A673 (cell line): ENCODE results near the gene SLC16A8. TPM values are rescaled to one million over a fixed set of nuclear protein-coding genes. Genes with fewer than 3 reads are reported as not detected.
A peak's percentile ranks its signal among the peaks of the same experiment; 100 is the strongest.

Experiments
- BruUV-seq: library from RNA; stranded (reverse); fragments of 400-500 nt; replicated peaks from 2 replicates; lab custom pipeline; 2021; lab: Mats Ljungman, UMichigan
- CTCF ChIA-PET: fragments of 300-600 bp; sonication (Branson Sonifier 250); formaldehyde crosslinking; loops from one replicate; lab custom pipeline; 2022; ENCODE audit warnings: antibody characterized with exemption; lab: Charles Lee
- POLR2A ChIA-PET: fragments of 300-600 bp; sonication (Branson Sonifier 250); formaldehyde crosslinking; loops from one replicate; lab custom pipeline; 2022; ENCODE audit warnings: antibody characterized with exemption; ENCODE audit not compliant: low non-redundant PET; lab: Charles Lee
- DNase-seq: peaks from one replicate; pipeline ENCODE4 v3.0.0-alpha.2; 2015; ENCODE audit warnings: low spot score
- H3K27ac ChIP-seq: fragments of 200-600 bp; sonication (generic); 2 replicates; pipeline ENCODE4 v1.5.1; 2016; ENCODE audit warnings: mixed run types, low read depth, mild to moderate bottlenecking, mixed read lengths, antibody characterized with exemption, low read length; ENCODE audit not compliant: poor library complexity, severe bottlenecking
- H3K27me3 ChIP-seq: fragments of 200-600 bp; sonication (generic); replicated peaks from 2 replicates; pipeline ENCODE4 v1.6.1; 2017; ENCODE audit warnings: mixed run types, low read depth, mild to moderate bottlenecking, mixed read lengths, antibody characterized with exemption, low read length; ENCODE audit not compliant: insufficient read depth, poor library complexity
- H3K36me3 ChIP-seq: fragments of 200-600 bp; sonication (generic); 2 replicates; pipeline ENCODE4 v1.6.1; 2016; ENCODE audit warnings: mixed run types, mild to moderate bottlenecking, mixed read lengths, antibody characterized with exemption, low read length; ENCODE audit not compliant: insufficient read depth, poor library complexity, severe bottlenecking
- H3K4me1 ChIP-seq: fragments of 200-600 bp; sonication (generic); 2 replicates; pipeline ENCODE4 v1.6.1; 2017; ENCODE audit warnings: mixed run types, mild to moderate bottlenecking, mixed read lengths, antibody characterized with exemption, low read length; ENCODE audit not compliant: insufficient read depth, poor library complexity, severe bottlenecking
- H3K4me3 ChIP-seq: fragments of 200-600 bp; sonication (generic); 2 replicates; pipeline ENCODE4 v1.5.1; 2016; ENCODE audit warnings: low read depth, mixed run types, mild to moderate bottlenecking, mixed read lengths, low read length; ENCODE audit not compliant: poor library complexity, severe bottlenecking
- H3K9me3 ChIP-seq: fragments of 200-600 bp; sonication (generic); 2 replicates; pipeline ENCODE4 v1.6.1; 2016; ENCODE audit warnings: mixed run types, low read depth, mild to moderate bottlenecking, mixed read lengths, antibody characterized with exemption, low read length; ENCODE audit not compliant: poor library complexity, severe bottlenecking
- CTCF ChIP-seq: fragments of 300-800, 200-600 bp; sonication (generic); conservative IDR thresholded peaks from 2 replicates; pipeline ENCODE4 v1.5.1; 2017; ENCODE audit warnings: low read depth, mild to moderate bottlenecking, antibody characterized with exemption, low read length, moderate library complexity, mixed read lengths
- EZH2 ChIP-seq: fragments of 200-600 bp; sonication (generic); IDR thresholded peaks from 2 replicates; pipeline ENCODE4 v1.6.1; 2017; ENCODE audit warnings: borderline replicate concordance, low read depth, mild to moderate bottlenecking, mixed read lengths, antibody characterized with exemption, low read length; ENCODE audit not compliant: poor library complexity, severe bottlenecking
- intact Hi-C: fragments of 100-400 bp; cut with micrococcal nuclease; formaldehyde crosslinking; loops from one replicate; pipeline ENCODE4 v1.10.0; 2022; ENCODE audit not compliant: unreplicated experiment
- total RNA-seq: library from RNA; stranded (reverse); gene quantifications from 2 replicates; pipeline ENCODE4 v1.2.3, GENCODE V29; 2021

Gene SLC16A8
- total RNA-seq, 1 experiment from 2014 or later, result not detected

DNA sequence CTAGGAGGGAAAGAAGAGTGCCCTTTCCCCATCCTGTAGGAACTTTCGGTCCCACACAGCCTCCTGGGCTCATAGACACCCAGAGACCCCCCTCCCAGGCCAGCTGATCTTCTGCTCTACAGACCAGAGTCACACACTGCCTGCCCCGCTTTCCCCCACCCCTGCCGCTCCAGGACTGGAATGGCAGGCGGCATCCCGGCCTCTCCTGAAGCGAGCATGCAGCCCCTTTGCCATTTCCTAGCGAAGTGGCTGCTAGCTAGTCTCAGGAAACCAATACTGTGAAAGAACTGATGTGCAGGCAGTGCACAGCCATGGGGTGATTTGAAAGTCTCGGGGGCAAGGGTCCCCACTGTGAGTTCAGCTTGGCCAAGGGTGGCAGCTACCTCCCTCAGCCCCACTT lies 18.4 kb downstream of the SLC16A8 start:
- Histone ChIP-seq H3K9me3 (no peaks in the 10 kb centered on the region), H3K4me1 (no peaks in the 10 kb centered on the region), H3K27ac (no peak overlapping the region), H3K4me3 (no peak overlapping the region), H3K36me3 (no peaks in the 10 kb centered on the region), H3K27me3 (no peaks in the 10 kb centered on the region)
- TF ChIP-seq CTCF, result no peak
- DNase-seq, result no peak
- ChIA-PET POLR2A (no interaction called here), CTCF (no interaction called here)
- intact Hi-C loops, result no loop called here
- no TSS peak for BruUV-seq

- H3K4me3 ChIP-seq, result no peak overlapping the region
- H3K27me3 ChIP-seq, result no peaks in the 10 kb centered on the region
- POLR2A ChIA-PET, result no interaction called here
- no peaks in the 10 kb centered on the region for H3K36me3 ChIP-seq
- peaks cover 5% of the 10 kb centered on the region for H3K4me1 ChIP-seq
- H3K27ac ChIP-seq, result no peak overlapping the region
- DNase-seq, result no peak
- no TSS peak for BruUV-seq
- intact Hi-C loops, result no loop called here
- TF ChIP-seq CTCF (no peak), EZH2 (no peak)
- H3K9me3 ChIP-seq, result no peaks in the 10 kb centered on the region
- CTCF ChIA-PET, result no interaction called here
Observed at GRCh38 chr22:38062791-38063190, 21.2 kb downstream of the SLC16A8 start.

- H3K27me3 ChIP-seq, result no peaks in the 10 kb centered on the region
- H3K4me1 ChIP-seq, result peaks cover 7% of the 10 kb centered on the region
- no peak for TF ChIP-seq CTCF
- no peak for TF ChIP-seq EZH2
- peak within 1 kb of the TSS; percentile 72 for H3K27ac ChIP-seq
- peak; percentile 92 for DNase-seq
- peak within 1 kb of the TSS; percentile 61 for H3K4me3 ChIP-seq
- POLR2A ChIA-PET, result no interaction called here
- no peaks in the 10 kb centered on the region for H3K36me3 ChIP-seq
- no TSS peak for BruUV-seq
- intact Hi-C loops, result no loop called here
- CTCF ChIA-PET, result no interaction called here
- no peaks in the 10 kb centered on the region for H3K9me3 ChIP-seq
Observed at GRCh38 chr22:38056969-38057891, 26.8 kb downstream of the SLC16A8 start, which contains the start of gene PICK1. PICK1 (plus strand) TSS chr22:38057404; CDS start chr22:38057810, 406 bp downstream.
